Smooth muscle cell (in vitro differentiated cells): ENCODE measurements around the gene LGI2. TPM values are rescaled to one million over a fixed set of nuclear protein-coding genes. Genes with fewer than 3 reads are reported as not detected.

Experiments
- DNase-seq: peaks from one replicate; lab custom pipeline; 2025; ENCODE audit not compliant: unreplicated experiment; lab: John Stamatoyannopoulos, UW
- H2AFZ ChIP-seq: fragments of 200-600 bp; sonication (generic); 2 replicates; pipeline ENCODE4 v1.6.0; 2016; ENCODE audit warnings: antibody characterized with exemption, low read depth, mild to moderate bottlenecking
- H3F3A ChIP-seq: fragments of 200-600 bp; sonication (generic); 2 replicates; pipeline ENCODE4 v1.6.0; 2017; ENCODE audit warnings: antibody characterized with exemption, low read depth
- H3K27ac ChIP-seq: fragments of 200-600 bp; sonication (generic); 2 replicates; pipeline ENCODE4 v1.5.1; 2016; ENCODE audit warnings: low read depth, mild to moderate bottlenecking
- H3K27me3 ChIP-seq: fragments of 200-600 bp; sonication (generic); 2 replicates; pipeline ENCODE4 v1.6.1; 2016; ENCODE audit warnings: low read depth, mild to moderate bottlenecking
- H3K36me3 ChIP-seq: fragments of 200-600 bp; sonication (generic); 2 replicates; pipeline ENCODE4 v1.5.1; 2016; ENCODE audit warnings: low read depth
- H3K4me1 ChIP-seq: fragments of 200-600 bp; sonication (generic); 2 replicates; pipeline ENCODE4 v1.5.1; 2016; ENCODE audit warnings: low read depth
- H3K4me2 ChIP-seq: fragments of 200-600 bp; sonication (generic); 2 replicates; pipeline ENCODE4 v1.6.0; 2016; ENCODE audit warnings: mild to moderate bottlenecking
- H3K4me3 ChIP-seq: fragments of 200-600 bp; sonication (generic); 2 replicates; pipeline ENCODE4 v1.5.1; 2016; ENCODE audit warnings: mild to moderate bottlenecking
- H3K79me2 ChIP-seq: fragments of 200-600 bp; sonication (generic); 2 replicates; pipeline ENCODE4 v1.6.0; 2016; ENCODE audit warnings: low read depth, mild to moderate bottlenecking
- H3K9ac ChIP-seq: fragments of 200-600 bp; sonication (generic); 2 replicates; pipeline ENCODE4 v1.6.0; 2016; ENCODE audit warnings: low read depth
- H3K9me3 ChIP-seq: fragments of 200-600 bp; sonication (generic); replicated peaks from 2 replicates; pipeline ENCODE4 v1.5.1; 2016; ENCODE audit warnings: low read depth
- H4K20me1 ChIP-seq: fragments of 200-600 bp; sonication (generic); 2 replicates; pipeline ENCODE4 v1.6.0; 2016; ENCODE audit warnings: low read depth
- CTCF ChIP-seq: fragments of 200-600 bp; sonication (generic); IDR thresholded peaks from 2 replicates; pipeline ENCODE4 v1.5.1; 2017; ENCODE audit warnings: borderline replicate concordance, mild to moderate bottlenecking, antibody characterized with exemption; ENCODE audit not compliant: insufficient read depth, poor library complexity, severe bottlenecking
- WGBS: methylation state at CpG from one replicate; pipeline ENCODE4 v1.1.7; 2016; ENCODE audit warnings: low lambda C conversion rate; 5-methylcytosine and 5-hydroxymethylcytosine counted together
- polyA plus RNA-seq: library from polyadenylated mRNA; unstranded; fragments of >200 nt; fragmentation: Nextera tagmentation; extraction: Ambion mirVana; gene quantifications from 2 replicates; pipeline ENCODE4 v1.2.1, GENCODE V29; 2016
- total RNA-seq: library from RNA; depleted of rRNA; stranded (reverse); fragments of >200 nt; gene quantifications from 2 replicates; pipeline ENCODE4 v1.2.3, GENCODE V29; 2014

The LGI2 gene
- total and polyA plus RNA-seq, 2 experiments from 2014 or later = 3.1 to 9.3 TPM

GRCh38 chr4:25028851-25029250, 1.9 kb downstream of the LGI2 start:
- Histone ChIP-seq H3K27me3 (peaks cover 36% of the 10 kb centered on the region), H3K79me2 (no peaks in the 10 kb centered on the region), H3K9ac (no peak overlapping the region), H3K4me3 (no peak overlapping the region), H3K36me3 (no peaks in the 10 kb centered on the region), H3K4me2 (no peak overlapping the region), H3K9me3 (no peaks in the 10 kb centered on the region), H3F3A (no peaks in the 10 kb centered on the region), H3K27ac (no peak overlapping the region), H2AFZ (no peak overlapping the region), H3K4me1 (peaks cover 4% of the 10 kb centered on the region), H4K20me1 (no peaks in the 10 kb centered on the region)
- 87% methylated on average over 3 of the region's 3 CpGs for WGBS
- no peak for TF ChIP-seq CTCF
- no peak for DNase-seq

- 22% methylated on average over 1 of the region's 1 CpG for WGBS
- TF ChIP-seq CTCF = no peak
- H3K4me1 ChIP-seq = no peaks in the 10 kb centered on the region
- H3K4me3 ChIP-seq = no peak overlapping the region
- H3K4me2 ChIP-seq = no peak overlapping the region
- no peak overlapping the region for H3K9ac ChIP-seq
- no peaks in the 10 kb centered on the region for H3K36me3 ChIP-seq
- peaks cover 9% of the 10 kb centered on the region for H3K27me3 ChIP-seq
- no peaks in the 10 kb centered on the region for H4K20me1 ChIP-seq
- no peaks in the 10 kb centered on the region for H3F3A ChIP-seq
- H3K27ac ChIP-seq = no peak overlapping the region
- no peaks in the 10 kb centered on the region for H3K9me3 ChIP-seq
- no peak for DNase-seq
- no peaks in the 10 kb centered on the region for H3K79me2 ChIP-seq
- no peak overlapping the region for H2AFZ ChIP-seq
These were observed 8.0 kb downstream of the LGI2 start for GRCh38 chr4:25022766-25023165.

- Histone ChIP-seq H2AFZ (no peak overlapping the region), H3K4me3 (no peak overlapping the region)
These were observed 9.5 kb downstream of the LGI2 start for GRCh38 chr4:25021216-25021615.

More at GRCh38 chr4:25021216-25021615, 9.5 kb downstream of the LGI2 start:
- Histone ChIP-seq H3K79me2 (no peaks in the 10 kb centered on the region), H4K20me1 (no peaks in the 10 kb centered on the region), H3K27me3 (no peaks in the 10 kb centered on the region), H3F3A (no peaks in the 10 kb centered on the region), H3K36me3 (no peaks in the 10 kb centered on the region), H3K4me1 (no peaks in the 10 kb centered on the region), H3K9ac (no peak overlapping the region), H3K9me3 (no peaks in the 10 kb centered on the region), H3K27ac (no peak overlapping the region), H3K4me2 (no peak overlapping the region)
- DNase-seq = no peak
- 63% methylated on average over 2 of the region's 2 CpGs for WGBS
- TF ChIP-seq CTCF = no peak
